ENCODE data around the gene SMAP1. TPM values are rescaled to one million over a fixed set of nuclear protein-coding genes. Genes with fewer than 3 reads are reported as not detected.

SMAP1 gene
- polyA plus RNA-seq (ENCODE audit: insufficient read length in 3 of 3): 10 to 100 TPM; 27.0 to 30.9 (median 27.9) TPM
- long read RNA-seq, donor 1, partial matches to known transcripts: 9 of 11 reads
- long read RNA-seq, donor 1, other reads (novel, unspliced or antisense): 0 of 11 reads
- long read RNA-seq, donor 2, partial matches to known transcripts: 5 of 5 reads
- long read RNA-seq, donor 2, other reads (novel, unspliced or antisense): 0 of 5 reads
- long read RNA-seq, donor 3, transcript SMAP1-201 (10 exons, 2,403 nt): major isoform, 6 of 30 reads
- long read RNA-seq, donor 3, partial matches to known transcripts: 23 of 30 reads
- long read RNA-seq, donor 3, other reads (novel, unspliced or antisense): 0 of 30 reads
- long read RNA-seq, donor 4, partial matches to known transcripts: 0 of 4 reads
- long read RNA-seq, donor 4, other reads (novel, unspliced or antisense): 0 of 4 reads
- long read RNA-seq, donor 5: 0 reads
- long read RNA-seq, donor 6, partial matches to known transcripts: 7 of 9 reads
- long read RNA-seq, donor 6, other reads (novel, unspliced or antisense): 0 of 9 reads
- long read RNA-seq, donor 7, transcript SMAP1-201 (10 exons, 2,403 nt): major isoform, 6 of 19 reads
- long read RNA-seq, donor 7, partial matches to known transcripts: 13 of 19 reads
- long read RNA-seq, donor 7, other reads (novel, unspliced or antisense): 0 of 19 reads
- long read RNA-seq, donor 8: 0 reads
- long read RNA-seq, donor 9, transcript SMAP1-201 (10 exons, 2,403 nt): major isoform, 5 of 17 reads
- long read RNA-seq, donor 9, partial matches to known transcripts: 12 of 17 reads
- long read RNA-seq, donor 9, other reads (novel, unspliced or antisense): 0 of 17 reads
- long read RNA-seq, donor 10, partial matches to known transcripts: 5 of 7 reads
- long read RNA-seq, donor 10, other reads (novel, unspliced or antisense): 0 of 7 reads
- long read RNA-seq, donor 11, partial matches to known transcripts: 0 of 4 reads
- long read RNA-seq, donor 11, other reads (novel, unspliced or antisense): 0 of 4 reads
- long read RNA-seq, donor 12: 0 reads
- long read RNA-seq, donor 13: 0 reads
- long read RNA-seq, donor 14, partial matches to known transcripts: 5 of 6 reads
- long read RNA-seq, donor 14, other reads (novel, unspliced or antisense): 0 of 6 reads
- long read RNA-seq, donor 15, partial matches to known transcripts: 0 of 2 reads
- long read RNA-seq, donor 15, other reads (novel, unspliced or antisense): 0 of 2 reads
- long read RNA-seq, donor 16, transcript SMAP1-201 (10 exons, 2,403 nt): major isoform, 9 of 24 reads
- long read RNA-seq, donor 16, partial matches to known transcripts: 12 of 24 reads
- long read RNA-seq, donor 16, other reads (novel, unspliced or antisense): 0 of 24 reads

- peak; percentile 27 to 89 (median 86) for DNase-seq (ENCODE audit: extremely low read depth in 1 of 11, low read depth in 9 of 11, low spot score in 4 of 11)
These were observed at the start of gene SMAP1 for GRCh38 chr6:70667711-70668498. TSS of gene SMAP1 (plus strand) at chr6:70667883. CDS start at chr6:70668024, 141 bp downstream.

- no peak for DNase-seq (ENCODE audit: extremely low read depth in 1 of 11, low read depth in 9 of 11, low spot score in 4 of 11)
These were observed 46.9 kb upstream of the SMAP1 start for GRCh38 chr6:70620746-70621145.

DNA sequence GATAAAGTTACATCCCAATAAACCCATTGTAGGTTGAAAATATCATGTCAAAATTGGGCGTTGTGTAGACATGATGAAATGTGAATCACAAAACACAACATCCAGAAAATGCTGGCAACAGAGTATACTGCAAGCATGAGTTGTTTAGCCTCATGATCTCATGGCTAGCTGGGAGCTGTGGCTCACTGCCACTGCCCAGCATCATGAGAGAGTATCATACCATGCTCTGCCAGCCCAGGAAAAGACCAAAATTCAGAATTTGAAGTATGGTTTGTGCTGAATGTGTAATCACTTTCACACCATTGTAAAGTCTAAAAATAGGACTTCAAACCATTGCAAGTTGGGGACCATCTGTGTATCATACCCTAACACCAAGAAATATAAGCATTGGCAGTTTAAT lies 45.2 kb upstream of the SMAP1 start:
- no peak for DNase-seq (ENCODE audit: extremely low read depth in 1 of 11, low read depth in 9 of 11, low spot score in 4 of 11)

DNA sequence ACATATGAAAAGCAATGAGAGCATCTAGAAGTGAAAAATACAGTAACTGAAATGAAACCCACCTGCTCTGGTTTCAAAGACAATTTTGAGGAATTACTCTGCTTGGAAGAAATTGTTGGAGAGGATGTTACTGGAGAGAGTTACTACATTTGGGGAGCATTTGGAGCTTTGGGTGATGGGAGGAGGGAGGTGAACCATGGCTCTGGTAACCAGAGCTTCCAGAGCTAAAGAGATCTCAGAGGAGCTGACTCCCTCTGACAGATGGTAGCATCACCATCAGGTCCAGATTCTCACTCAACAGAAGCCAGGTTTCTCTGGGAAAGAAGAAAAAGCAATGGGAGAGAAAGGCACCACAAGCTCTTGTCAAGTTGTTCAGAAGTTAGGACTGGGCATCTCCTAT lies 42.2 kb upstream of the SMAP1 start:
- no peak for DNase-seq (ENCODE audit: extremely low read depth in 1 of 11, low read depth in 9 of 11, low spot score in 4 of 11)

DNA sequence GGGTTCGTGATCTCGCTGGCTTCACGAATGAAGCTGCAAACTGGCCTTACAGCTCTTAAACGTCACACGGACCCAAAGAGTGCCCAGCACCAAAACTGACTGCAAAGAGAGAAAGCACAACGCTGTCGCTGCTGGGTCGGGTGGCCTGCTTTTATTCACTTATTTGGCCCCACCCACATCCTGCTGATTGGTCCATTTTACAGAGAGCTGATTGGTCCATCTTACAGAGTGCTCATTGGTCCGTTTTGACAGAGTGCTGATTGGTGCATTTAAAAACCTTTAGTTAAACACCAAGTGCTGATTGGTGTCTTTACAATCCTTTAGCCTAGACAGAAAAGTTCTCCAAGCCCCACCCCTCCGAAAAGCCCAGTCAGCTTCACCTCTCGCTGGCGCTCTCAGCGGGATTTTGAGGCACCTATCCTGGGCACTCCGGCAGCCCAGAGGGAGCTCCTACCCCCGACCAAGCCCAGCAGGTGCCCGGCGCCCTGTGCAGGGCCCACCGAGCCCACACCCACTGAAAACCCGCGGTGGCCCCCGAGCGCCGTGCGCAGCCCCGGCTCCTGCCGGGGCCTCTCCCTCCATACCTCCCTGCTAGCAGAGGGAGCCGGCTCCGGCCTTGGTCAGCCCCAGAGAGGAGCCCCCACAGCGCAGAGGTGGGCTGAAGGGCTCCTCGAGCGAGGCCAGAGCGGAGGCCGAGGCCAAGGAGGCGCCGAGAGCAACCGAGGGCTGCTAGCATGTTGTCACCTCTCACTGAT lies 40.0 kb upstream of the SMAP1 start:
- DNase-seq (ENCODE audit: extremely low read depth in 1 of 11, low read depth in 9 of 11, low spot score in 4 of 11): no peak

GRCh38 chr6:70629929-70630328 lies 37.8 kb upstream of the SMAP1 start:
- no peak for DNase-seq (ENCODE audit: extremely low read depth in 1 of 11, low read depth in 9 of 11, low spot score in 4 of 11)

DNA sequence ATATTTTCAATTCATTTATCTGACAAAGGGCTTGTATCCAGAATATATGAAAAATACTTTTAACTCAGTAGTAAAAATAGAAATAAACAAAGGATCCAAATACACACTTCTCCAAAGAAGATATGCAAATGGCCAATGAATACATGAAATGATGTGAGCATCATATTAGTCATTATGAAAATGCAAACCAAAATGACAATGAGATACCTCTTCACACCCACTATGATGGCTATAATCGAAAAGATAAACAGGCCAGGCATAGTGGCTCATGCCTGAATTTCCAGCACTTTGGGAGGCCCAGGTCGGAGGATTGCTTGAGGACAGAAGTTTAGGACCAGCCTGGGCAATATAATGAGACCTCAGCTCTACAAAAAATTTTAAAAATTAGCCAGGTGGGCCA lies 33.8 kb upstream of the SMAP1 start:
- DNase-seq (ENCODE audit: extremely low read depth in 1 of 11, low read depth in 9 of 11, low spot score in 4 of 11): no peak

GRCh38 chr6:70636596-70636995 lies 31.1 kb upstream of the SMAP1 start:
- DNase-seq (ENCODE audit: extremely low read depth in 1 of 11, low read depth in 9 of 11, low spot score in 4 of 11): no peak

GRCh38 chr6:70638468-70638867 lies 29.2 kb upstream of the SMAP1 start:
- DNase-seq (ENCODE audit: extremely low read depth in 1 of 11, low read depth in 9 of 11, low spot score in 4 of 11): no peak

DNA sequence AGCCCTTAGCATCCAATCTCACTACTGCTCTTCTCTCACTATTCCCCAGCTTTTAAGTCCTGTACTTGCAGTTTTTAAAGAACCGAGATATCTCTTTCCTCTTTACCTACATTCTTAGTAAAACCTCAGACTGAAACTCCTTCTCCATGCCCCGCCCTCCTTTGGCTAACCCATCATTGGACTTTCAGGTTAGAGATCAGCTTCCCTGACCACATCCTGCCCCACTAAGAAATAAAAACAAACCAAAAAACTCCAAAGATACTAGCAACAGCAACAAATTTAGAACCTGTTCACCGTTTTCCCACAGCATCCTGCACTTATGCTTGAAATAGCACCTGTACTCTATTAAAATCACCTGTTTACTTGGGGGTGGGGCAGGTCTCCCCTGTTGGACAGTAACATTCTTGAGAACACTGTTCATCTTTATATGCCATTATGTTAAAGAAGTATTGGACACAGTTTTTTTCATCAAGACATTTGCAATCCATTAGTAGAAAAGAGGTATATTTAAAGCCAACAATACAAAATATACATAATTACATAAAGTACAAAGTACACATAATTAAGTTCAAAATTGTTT lies 16.3 kb upstream of the SMAP1 start:
- no peak for DNase-seq (ENCODE audit: extremely low read depth in 1 of 11, low read depth in 9 of 11, low spot score in 4 of 11)

DNA sequence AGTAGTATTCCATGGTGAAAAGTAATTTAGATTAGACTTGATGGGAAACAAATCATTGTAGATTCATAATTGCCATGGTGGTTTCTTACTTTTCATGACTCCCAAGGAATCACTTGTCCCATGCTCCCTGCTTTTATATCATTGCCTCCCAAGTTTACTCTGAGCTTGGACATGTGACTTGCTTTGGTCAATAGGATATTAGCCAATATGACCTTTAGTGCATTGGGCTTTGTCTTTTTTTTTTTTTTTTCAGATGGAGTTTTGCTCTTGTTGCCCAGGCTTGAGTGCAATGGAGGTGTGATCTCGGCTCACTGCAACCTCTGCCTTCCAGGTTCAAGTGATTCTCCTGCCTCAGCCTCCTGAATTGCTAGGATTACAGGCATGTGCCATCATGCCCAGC lies 15.5 kb upstream of the SMAP1 start:
- no peak for DNase-seq (ENCODE audit: extremely low read depth in 1 of 11, low read depth in 9 of 11, low spot score in 4 of 11)

GRCh38 chr6:70657706-70658105 lies 10.0 kb upstream of the SMAP1 start:
- no peak for DNase-seq (ENCODE audit: extremely low read depth in 1 of 11, low read depth in 9 of 11, low spot score in 4 of 11)

GRCh38 chr6:70663881-70664466 lies 3.7 kb upstream of the SMAP1 start:
- DNase-seq (ENCODE audit: extremely low read depth in 1 of 11, low read depth in 9 of 11, low spot score in 4 of 11): no peak

DNA sequence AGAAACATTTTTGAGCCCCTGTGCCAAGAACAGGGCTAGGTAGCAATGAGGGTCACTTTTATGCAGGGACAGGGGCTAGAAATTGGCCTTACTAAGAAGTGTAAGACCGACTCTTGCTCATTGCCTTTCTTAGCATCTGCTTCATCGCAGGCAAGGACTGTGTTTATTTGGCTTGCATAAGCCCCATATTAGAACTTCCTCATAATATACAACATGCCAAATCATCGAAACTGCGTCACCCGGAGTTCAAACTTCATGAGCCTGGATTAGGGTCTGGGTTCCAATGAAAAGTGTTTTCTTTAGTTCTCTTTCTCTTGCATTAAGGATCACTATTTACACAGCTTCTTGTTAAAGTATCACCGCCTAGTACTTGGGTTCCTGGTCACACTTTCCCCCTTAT lies 977 bp upstream of the SMAP1 start:
- DNase-seq (ENCODE audit: extremely low read depth in 1 of 11, low read depth in 9 of 11, low spot score in 4 of 11): no peak

- peak in 1 of 11 donors; percentile 75 for DNase-seq (ENCODE audit: extremely low read depth in 1 of 11, low read depth in 9 of 11, low spot score in 4 of 11)
These were observed 400 bp upstream of the SMAP1 start for GRCh38 chr6:70667256-70667710.

DNA sequence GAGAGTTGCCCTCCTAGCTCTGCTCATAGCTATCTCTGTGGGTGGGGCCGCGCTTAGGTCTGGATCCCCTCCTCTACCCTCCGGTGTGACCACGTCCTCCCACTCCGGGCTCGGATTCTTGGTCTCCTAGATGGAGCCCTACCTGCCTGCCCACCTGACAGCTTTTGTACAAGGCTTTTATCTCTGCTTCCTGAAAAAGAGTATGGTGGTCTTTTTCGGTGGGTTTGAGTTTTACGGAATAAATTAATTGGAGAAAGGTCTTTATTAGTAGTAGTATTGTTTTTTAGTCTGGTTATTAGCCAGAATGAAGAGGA lies 773 bp downstream of the SMAP1 start:
- DNase-seq (ENCODE audit: extremely low read depth in 1 of 11, low read depth in 9 of 11, low spot score in 4 of 11): peak in 2 of 11 donors; percentile 15 to 46

GRCh38 chr6:70669133-70669532 lies 1.4 kb downstream of the SMAP1 start:
- no peak for DNase-seq (ENCODE audit: extremely low read depth in 1 of 11, low read depth in 9 of 11, low spot score in 4 of 11)
